IMR-90 (cell line): ENCODE measurements around the gene MICALL2. TPM values are rescaled to one million over a fixed set of nuclear protein-coding genes. Genes with fewer than 3 reads are reported as not detected.

Experiments
- ATAC-seq: fragments of 200-7000 bp; cut with Tn5 transposase; 2 replicates; pipeline ENCODE4 v1.9.1; 2020; ENCODE audit warnings: low read depth, mild to moderate bottlenecking, moderate library complexity
- BruUV-seq: library from RNA; stranded (reverse); fragments of 400-500 nt; replicated peaks from 2 replicates; lab custom pipeline; 2021; lab: Mats Ljungman, UMichigan
- CTCF ChIA-PET: fragments of 300-600 bp; formaldehyde crosslinking; extraction: SDS; loops from one replicate; lab custom pipeline; 2021; ENCODE audit warnings: antibody characterized with exemption; lab: Yijun Ruan, JAX
- POLR2A ChIA-PET: fragments of 300-600 bp; sonication (Branson Sonifier 250); formaldehyde crosslinking; loops from one replicate; lab custom pipeline; 2022; ENCODE audit warnings: antibody characterized with exemption; ENCODE audit not compliant: unreplicated experiment; lab: Charles Lee
- DNase-seq: peaks from one replicate; pipeline ENCODE4 v3.0.0; 2013
- H2AFZ ChIP-seq: replicated peaks from 2 replicates; pipeline ENCODE3; 2013; ENCODE audit warnings: low read length, mild to moderate bottlenecking; ENCODE audit not compliant: poor library complexity
- H2AK5ac ChIP-seq: 2 replicates; pipeline ENCODE4 v1.6.1; 2013; ENCODE audit warnings: low read depth, low read length, inconsistent platforms
- H2AK9ac ChIP-seq: replicated peaks from 2 replicates; pipeline ENCODE3; 2013; ENCODE audit warnings: mild to moderate bottlenecking, low read depth, low read length, moderate library complexity; ENCODE audit not compliant: poor library complexity
- H2BK120ac ChIP-seq: 2 replicates; pipeline ENCODE4 v1.6.1; 2013; ENCODE audit warnings: low read depth, low read length, inconsistent platforms
- H2BK15ac ChIP-seq: 3 replicates; pipeline ENCODE4 v1.6.1; 2013; ENCODE audit warnings: low read depth, low read length, inconsistent platforms
- H2BK20ac ChIP-seq: 2 replicates; pipeline ENCODE4 v1.6.1; 2013; ENCODE audit warnings: low read depth, mild to moderate bottlenecking, inconsistent platforms, low read length, moderate library complexity
- H2BK5ac ChIP-seq: 2 replicates; pipeline ENCODE4 v1.6.1; 2013; ENCODE audit warnings: mild to moderate bottlenecking, low read depth, low read length, inconsistent platforms; ENCODE audit not compliant: poor library complexity, severe bottlenecking
- H3K14ac ChIP-seq: replicated peaks from 2 replicates; pipeline ENCODE4 v1.6.1; 2013; ENCODE audit warnings: low read depth, low read length, inconsistent platforms
- H3K18ac ChIP-seq: 2 replicates; pipeline ENCODE4 v1.6.1; 2013; ENCODE audit warnings: low read depth, low read length, control low read depth
- H3K23ac ChIP-seq: 2 replicates; pipeline ENCODE4 v1.6.1; 2013; ENCODE audit warnings: low read depth, low read length, inconsistent platforms
- H3K27ac ChIP-seq: 2 replicates; pipeline ENCODE4 v1.5.1; 2013; ENCODE audit warnings: mild to moderate bottlenecking, control low read depth, low read length; ENCODE audit not compliant: insufficient read depth
- H3K27me3 ChIP-seq: 2 replicates; pipeline ENCODE4 v1.6.1; 2013; ENCODE audit warnings: low read length; ENCODE audit not compliant: control insufficient read depth, insufficient read depth
- H3K36me3 ChIP-seq: 2 replicates; pipeline ENCODE4 v1.6.1; 2013; ENCODE audit warnings: low read length, mixed read lengths; ENCODE audit not compliant: control insufficient read depth, insufficient read depth
- H3K4ac ChIP-seq: 2 replicates; pipeline ENCODE4 v1.6.1; 2013; ENCODE audit warnings: low read depth, low read length, inconsistent platforms
- H3K4me1 ChIP-seq: 2 replicates; pipeline ENCODE4 v1.6.1; 2013; ENCODE audit warnings: low read length, mixed read lengths; ENCODE audit not compliant: control insufficient read depth, insufficient read depth
- H3K4me2 ChIP-seq: 2 replicates; pipeline ENCODE4 v1.6.1; 2013; ENCODE audit warnings: low read depth, mild to moderate bottlenecking, control low read depth, low read length, moderate library complexity
- H3K4me3 ChIP-seq: 2 replicates; pipeline ENCODE4 v1.5.1; 2013; ENCODE audit warnings: low read depth, mild to moderate bottlenecking, control low read depth, low read length, moderate library complexity; ENCODE audit not compliant: insufficient read depth
- H3K56ac ChIP-seq: 2 replicates; pipeline ENCODE4 v1.6.1; 2013; ENCODE audit warnings: low read length, inconsistent platforms; ENCODE audit not compliant: insufficient read depth; ENCODE audit errors: extremely low read depth
- H3K79me1 ChIP-seq, 2 experiments: 2 replicates each; pipeline ENCODE4 v1.6.1; 2013; ENCODE audit warnings: low read length in 2 of 2, inconsistent platforms in 1 of 2, low read depth in 1 of 2
- H3K9ac ChIP-seq: 2 replicates; pipeline ENCODE4 v1.6.1; 2013; ENCODE audit warnings: low read depth, low read length, control low read depth
- H3K9me1 ChIP-seq: 2 replicates; pipeline ENCODE4 v1.6.1; 2013; ENCODE audit warnings: low read length, inconsistent platforms; ENCODE audit not compliant: insufficient read depth
- H3K9me3 ChIP-seq: 2 replicates; pipeline ENCODE4 v1.6.1; 2013; ENCODE audit warnings: low read length; ENCODE audit not compliant: control insufficient read depth, insufficient read depth
- H4K20me1 ChIP-seq: 2 replicates; pipeline ENCODE4 v1.6.1; 2013; ENCODE audit warnings: low read length, inconsistent platforms; ENCODE audit not compliant: insufficient read depth
- H4K5ac ChIP-seq: 2 replicates; pipeline ENCODE4 v1.6.1; 2013; ENCODE audit warnings: mild to moderate bottlenecking, low read depth, low read length, control low read depth
- H4K8ac ChIP-seq, 2 experiments: 2 replicates each; pipeline ENCODE4 v1.6.1; 2013; ENCODE audit warnings: low read depth in 2 of 2, low read length in 2 of 2, control low read depth in 1 of 2, inconsistent platforms in 1 of 2
- H4K91ac ChIP-seq: 2 replicates; pipeline ENCODE4 v1.6.1; 2013; ENCODE audit warnings: low read depth, low read length, inconsistent platforms; ENCODE audit not compliant: insufficient read depth
- RFX5 ChIP-seq: IDR thresholded peaks from 2 replicates; pipeline ENCODE4 v1.8.0; 2012; ENCODE audit warnings: low read depth, mild to moderate bottlenecking, low read length, moderate library complexity
- WGBS, 2 experiments: methylation state at CpG; one replicate each; pipeline versions ENCODE4 v1.1.5 to v1.1.7; 2013; ENCODE audit warnings: missing lambda C conversion rate in 2 of 2; ENCODE audit not compliant: insufficient read length in 1 of 2; ENCODE audit errors: extremely low coverage in 2 of 2; 5-methylcytosine and 5-hydroxymethylcytosine counted together
- dilution Hi-C: fragments of 300-500 bp; cut with HindIII; formaldehyde crosslinking; loops from one replicate; pipeline ENCODE4 v1.14.3; 2018; ENCODE audit warnings: low sequenced_read_pairs; ENCODE audit not compliant: unreplicated experiment
- in situ Hi-C: fragments of 300-500 bp; cut with MboI; formaldehyde crosslinking; loops from 3 replicates; pipeline ENCODE4 v1.14.3; 2019; ENCODE audit warnings: low sequenced_read_pairs, inconsistent platforms, mixed read lengths
- intact Hi-C: fragments of 100-400 bp; cut with micrococcal nuclease; formaldehyde crosslinking; loops from 2 replicates; pipeline ENCODE4 v1.10.0; 2022
- polyA plus RNA-seq, 3 experiments: library from polyadenylated mRNA; depleted of rRNA; stranded (reverse); fragments of >200 nt; gene quantifications; 2 replicates each; pipeline ENCODE4 v1.2.3, GENCODE V29; 2012; ENCODE audit warnings: low replicate concordance in 1 of 3
- total RNA-seq: library from RNA; depleted of rRNA; stranded (reverse); fragments of >200 nt; gene quantifications from 2 replicates; pipeline ENCODE4 v1.2.3, GENCODE V29; 2012
- TF ChIP-seq, protein P1 (sequence below): fragments of 150-350 bp; IDR thresholded peaks from 2 replicates; pipeline ENCODE4 v1.6.1; 2017; ENCODE audit warnings: mild to moderate bottlenecking, antibody characterized with exemption, low read length, low read depth

The MICALL2 gene
- total and polyA plus RNA-seq, 2 of the 4 experiments (the other 2 are of a cell fraction): 6.6 to 34.1 TPM

GRCh38 chr7:1422512-1423263 lies 36.6 kb downstream of the MICALL2 start:
- dilution Hi-C loops (no loop called here), intact Hi-C loops (no loop called here), in situ Hi-C loops (no loop called here)
- ATAC-seq (peak; percentile 6; the same call in 1 of the 2 replicates), DNase-seq (no peak)
- Histone ChIP-seq H4K8ac (no peak overlapping the region), H3K27me3 (peaks cover 33% of the 10 kb centered on the region), H2BK15ac (no peak overlapping the region), H3K9me1 (no peaks in the 10 kb centered on the region), H3K4me2 (no peak overlapping the region), H4K20me1 (no peaks in the 10 kb centered on the region), H3K9ac (no peak overlapping the region), H3K56ac (no peak overlapping the region), H3K23ac (no peak overlapping the region), H3K9me3 (peaks cover 2% of the 10 kb centered on the region; the same call in 1 of the 2 replicates), H2AFZ (peak overlapping the region; percentile 43), H3K18ac (no peak overlapping the region), H4K5ac (no peak overlapping the region), H3K4me3 (no peak overlapping the region), H3K4me1 (no peaks in the 10 kb centered on the region), H2BK20ac (no peak overlapping the region), H3K36me3 (no peaks in the 10 kb centered on the region), H3K79me1 (no peaks in the 10 kb centered on the region), H2AK5ac (no peak overlapping the region), H2BK5ac (no peak overlapping the region), H2BK120ac (no peak overlapping the region), H4K91ac (no peak overlapping the region), H3K14ac (no peak overlapping the region), H3K4ac (no peak overlapping the region), H3K27ac (no peak overlapping the region), H2AK9ac (no peak overlapping the region)
- CTCF ChIA-PET: interaction anchor here (1.8 kb wide), 1 partner anchor 10 kb away, joined by 5 read pairs; no protein-coding TSS in a partner anchor
- POLR2A ChIA-PET: no interaction called here
- no TSS peak for BruUV-seq
- no peak for TF ChIP-seq RFX5
- TF ChIP-seq, protein P1, sequence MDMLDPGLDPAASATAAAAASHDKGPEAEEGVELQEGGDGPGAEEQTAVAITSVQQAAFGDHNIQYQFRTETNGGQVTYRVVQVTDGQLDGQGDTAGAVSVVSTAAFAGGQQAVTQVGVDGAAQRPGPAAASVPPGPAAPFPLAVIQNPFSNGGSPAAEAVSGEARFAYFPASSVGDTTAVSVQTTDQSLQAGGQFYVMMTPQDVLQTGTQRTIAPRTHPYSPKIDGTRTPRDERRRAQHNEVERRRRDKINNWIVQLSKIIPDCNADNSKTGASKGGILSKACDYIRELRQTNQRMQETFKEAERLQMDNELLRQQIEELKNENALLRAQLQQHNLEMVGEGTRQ: peak; percentile 84
- 0% methylated on average over 1 of the region's 24 CpGs; no CpG with 5 or more reads in 1 of the 2 experiments for WGBS, 2 experiments
